IMR-90 (cell line): ENCODE measurements around the gene RFX1. TPM values are rescaled to one million over a fixed set of nuclear protein-coding genes. Genes with fewer than 3 reads are reported as not detected.

Source experiments
- ATAC-seq: fragments of 200-7000 bp; cut with Tn5 transposase; 2 replicates; pipeline ENCODE4 v1.9.1; 2020; ENCODE audit warnings: low read depth, mild to moderate bottlenecking, moderate library complexity
- BruUV-seq: library from RNA; stranded (reverse); fragments of 400-500 nt; replicated peaks from 2 replicates; lab custom pipeline; 2021; lab: Mats Ljungman, UMichigan
- CTCF ChIA-PET: fragments of 300-600 bp; formaldehyde crosslinking; extraction: SDS; loops from one replicate; lab custom pipeline; 2021; ENCODE audit warnings: antibody characterized with exemption; lab: Yijun Ruan, JAX
- POLR2A ChIA-PET: fragments of 300-600 bp; sonication (Branson Sonifier 250); formaldehyde crosslinking; loops from one replicate; lab custom pipeline; 2022; ENCODE audit warnings: antibody characterized with exemption; ENCODE audit not compliant: unreplicated experiment; lab: Charles Lee
- DNase-seq: peaks from one replicate; pipeline ENCODE4 v3.0.0; 2013
- H2AFZ ChIP-seq: replicated peaks from 2 replicates; pipeline ENCODE3; 2013; ENCODE audit warnings: low read length, mild to moderate bottlenecking; ENCODE audit not compliant: poor library complexity
- H2AK5ac ChIP-seq: 2 replicates; pipeline ENCODE4 v1.6.1; 2013; ENCODE audit warnings: low read depth, low read length, inconsistent platforms
- H2AK9ac ChIP-seq: replicated peaks from 2 replicates; pipeline ENCODE3; 2013; ENCODE audit warnings: mild to moderate bottlenecking, low read depth, low read length, moderate library complexity; ENCODE audit not compliant: poor library complexity
- H2BK120ac ChIP-seq: 2 replicates; pipeline ENCODE4 v1.6.1; 2013; ENCODE audit warnings: low read depth, low read length, inconsistent platforms
- H2BK15ac ChIP-seq: 3 replicates; pipeline ENCODE4 v1.6.1; 2013; ENCODE audit warnings: low read depth, low read length, inconsistent platforms
- H2BK20ac ChIP-seq: 2 replicates; pipeline ENCODE4 v1.6.1; 2013; ENCODE audit warnings: low read depth, mild to moderate bottlenecking, inconsistent platforms, low read length, moderate library complexity
- H2BK5ac ChIP-seq: 2 replicates; pipeline ENCODE4 v1.6.1; 2013; ENCODE audit warnings: mild to moderate bottlenecking, low read depth, low read length, inconsistent platforms; ENCODE audit not compliant: poor library complexity, severe bottlenecking
- H3K14ac ChIP-seq: replicated peaks from 2 replicates; pipeline ENCODE4 v1.6.1; 2013; ENCODE audit warnings: low read depth, low read length, inconsistent platforms
- H3K18ac ChIP-seq: 2 replicates; pipeline ENCODE4 v1.6.1; 2013; ENCODE audit warnings: low read depth, low read length, control low read depth
- H3K23ac ChIP-seq: 2 replicates; pipeline ENCODE4 v1.6.1; 2013; ENCODE audit warnings: low read depth, low read length, inconsistent platforms
- H3K27ac ChIP-seq: 2 replicates; pipeline ENCODE4 v1.5.1; 2013; ENCODE audit warnings: mild to moderate bottlenecking, control low read depth, low read length; ENCODE audit not compliant: insufficient read depth
- H3K27me3 ChIP-seq: 2 replicates; pipeline ENCODE4 v1.6.1; 2013; ENCODE audit warnings: low read length; ENCODE audit not compliant: control insufficient read depth, insufficient read depth
- H3K36me3 ChIP-seq: 2 replicates; pipeline ENCODE4 v1.6.1; 2013; ENCODE audit warnings: low read length, mixed read lengths; ENCODE audit not compliant: control insufficient read depth, insufficient read depth
- H3K4ac ChIP-seq: 2 replicates; pipeline ENCODE4 v1.6.1; 2013; ENCODE audit warnings: low read depth, low read length, inconsistent platforms
- H3K4me1 ChIP-seq: 2 replicates; pipeline ENCODE4 v1.6.1; 2013; ENCODE audit warnings: low read length, mixed read lengths; ENCODE audit not compliant: control insufficient read depth, insufficient read depth
- H3K4me2 ChIP-seq: 2 replicates; pipeline ENCODE4 v1.6.1; 2013; ENCODE audit warnings: low read depth, mild to moderate bottlenecking, control low read depth, low read length, moderate library complexity
- H3K4me3 ChIP-seq: 2 replicates; pipeline ENCODE4 v1.5.1; 2013; ENCODE audit warnings: low read depth, mild to moderate bottlenecking, control low read depth, low read length, moderate library complexity; ENCODE audit not compliant: insufficient read depth
- H3K56ac ChIP-seq: 2 replicates; pipeline ENCODE4 v1.6.1; 2013; ENCODE audit warnings: low read length, inconsistent platforms; ENCODE audit not compliant: insufficient read depth; ENCODE audit errors: extremely low read depth
- H3K79me1 ChIP-seq, 2 experiments: 2 replicates each; pipeline ENCODE4 v1.6.1; 2013; ENCODE audit warnings: low read length in 2 of 2, inconsistent platforms in 1 of 2, low read depth in 1 of 2
- H3K9ac ChIP-seq: 2 replicates; pipeline ENCODE4 v1.6.1; 2013; ENCODE audit warnings: low read depth, low read length, control low read depth
- H3K9me1 ChIP-seq: 2 replicates; pipeline ENCODE4 v1.6.1; 2013; ENCODE audit warnings: low read length, inconsistent platforms; ENCODE audit not compliant: insufficient read depth
- H3K9me3 ChIP-seq: 2 replicates; pipeline ENCODE4 v1.6.1; 2013; ENCODE audit warnings: low read length; ENCODE audit not compliant: control insufficient read depth, insufficient read depth
- H4K20me1 ChIP-seq: 2 replicates; pipeline ENCODE4 v1.6.1; 2013; ENCODE audit warnings: low read length, inconsistent platforms; ENCODE audit not compliant: insufficient read depth
- H4K5ac ChIP-seq: 2 replicates; pipeline ENCODE4 v1.6.1; 2013; ENCODE audit warnings: mild to moderate bottlenecking, low read depth, low read length, control low read depth
- H4K8ac ChIP-seq, 2 experiments: 2 replicates each; pipeline ENCODE4 v1.6.1; 2013; ENCODE audit warnings: low read depth in 2 of 2, low read length in 2 of 2, control low read depth in 1 of 2, inconsistent platforms in 1 of 2
- H4K91ac ChIP-seq: 2 replicates; pipeline ENCODE4 v1.6.1; 2013; ENCODE audit warnings: low read depth, low read length, inconsistent platforms; ENCODE audit not compliant: insufficient read depth
- CHD1 ChIP-seq: IDR thresholded peaks from 2 replicates; pipeline ENCODE4 v1.6.1; 2012; ENCODE audit warnings: low read depth, low read length, improper control_type of control experiment
- CTCF ChIP-seq: conservative IDR thresholded peaks from 2 replicates; pipeline ENCODE4 v1.5.1; 2012; ENCODE audit warnings: mild to moderate bottlenecking, low read depth, low read length, improper control_type of control experiment
- ELK1 ChIP-seq: fragments of 150-350 bp; IDR thresholded peaks from 2 replicates; pipeline ENCODE4 v1.6.1; 2016; ENCODE audit warnings: low read depth, mild to moderate bottlenecking, low read length, moderate library complexity, borderline replicate concordance
- MAFK ChIP-seq: IDR thresholded peaks from 2 replicates; pipeline ENCODE4 v1.6.1; 2012; ENCODE audit warnings: low read depth, low read length, improper control_type of control experiment
- MXI1 ChIP-seq: IDR thresholded peaks from 2 replicates; pipeline ENCODE4 v1.6.1; 2012; ENCODE audit warnings: low read depth, mild to moderate bottlenecking, low read length, moderate library complexity, borderline replicate concordance
- POLR2A ChIP-seq: IDR thresholded peaks from 2 replicates; pipeline ENCODE4 v1.6.1; 2012; ENCODE audit warnings: mild to moderate bottlenecking, low read depth, low read length
- RAD21 ChIP-seq: IDR thresholded peaks from 2 replicates; pipeline ENCODE4 v1.6.1; 2012; ENCODE audit warnings: low read length, improper control_type of control experiment
- RCOR1 ChIP-seq: IDR thresholded peaks from 2 replicates; pipeline ENCODE4 v1.6.1; 2012; ENCODE audit warnings: mild to moderate bottlenecking, low read length, improper control_type of control experiment; ENCODE audit not compliant: insufficient replicate concordance
- USF2 ChIP-seq: fragments of 150-350 bp; IDR thresholded peaks from 2 replicates; pipeline ENCODE4 v1.6.1; 2017; ENCODE audit warnings: mild to moderate bottlenecking, antibody characterized with exemption, low read length, low read depth
- WGBS, 2 experiments: methylation state at CpG; one replicate each; pipeline versions ENCODE4 v1.1.5 to v1.1.7; 2013; ENCODE audit warnings: missing lambda C conversion rate in 2 of 2; ENCODE audit not compliant: insufficient read length in 1 of 2; ENCODE audit errors: extremely low coverage in 2 of 2; 5-methylcytosine and 5-hydroxymethylcytosine counted together
- dilution Hi-C: fragments of 300-500 bp; cut with HindIII; formaldehyde crosslinking; loops from one replicate; pipeline ENCODE4 v1.14.3; 2018; ENCODE audit warnings: low sequenced_read_pairs; ENCODE audit not compliant: unreplicated experiment
- in situ Hi-C: fragments of 300-500 bp; cut with MboI; formaldehyde crosslinking; loops from 3 replicates; pipeline ENCODE4 v1.14.3; 2019; ENCODE audit warnings: low sequenced_read_pairs, inconsistent platforms, mixed read lengths
- intact Hi-C: fragments of 100-400 bp; cut with micrococcal nuclease; formaldehyde crosslinking; loops from 2 replicates; pipeline ENCODE4 v1.10.0; 2022
- polyA plus RNA-seq, 3 experiments: library from polyadenylated mRNA; depleted of rRNA; stranded (reverse); fragments of >200 nt; gene quantifications; 2 replicates each; pipeline ENCODE4 v1.2.3, GENCODE V29; 2012; ENCODE audit warnings: low replicate concordance in 1 of 3
- total RNA-seq: library from RNA; depleted of rRNA; stranded (reverse); fragments of >200 nt; gene quantifications from 2 replicates; pipeline ENCODE4 v1.2.3, GENCODE V29; 2012

RFX1 gene
- total and polyA plus RNA-seq, 2 of the 4 experiments (the other 2 are of a cell fraction): 0.36 to 3.1 TPM

GRCh38 chr19:13926715-13927114 lies 79.4 kb downstream of the RFX1 start:
- H3K9ac ChIP-seq: no peak overlapping the region
- no peaks in the 10 kb centered on the region for H3K9me1 ChIP-seq
- no peak for TF ChIP-seq CTCF
- no peak for TF ChIP-seq MAFK
- TF ChIP-seq POLR2A: no peak
- no peak for TF ChIP-seq RCOR1
- no peak for TF ChIP-seq USF2
- no peak for TF ChIP-seq RAD21
- TF ChIP-seq ELK1: no peak
- TF ChIP-seq MXI1: no peak
- no peak for TF ChIP-seq CHD1
- dilution Hi-C loops (no loop called here), intact Hi-C loops (no loop called here), in situ Hi-C loops (no loop called here)
- no peak overlapping the region for H4K5ac ChIP-seq
- ATAC-seq (no peak), DNase-seq (no peak)
- no peak overlapping the region for H3K4ac ChIP-seq
- CTCF ChIA-PET: no interaction called here
- H3K4me2 ChIP-seq: no peak overlapping the region
- H2BK120ac ChIP-seq: no peak overlapping the region
- H3K4me1 ChIP-seq: no peaks in the 10 kb centered on the region
- no peak overlapping the region for H4K91ac ChIP-seq
- H2BK5ac ChIP-seq: no peak overlapping the region
- no peak overlapping the region for H3K56ac ChIP-seq
- H2BK15ac ChIP-seq: no peak overlapping the region
- no peak overlapping the region for H2AK5ac ChIP-seq
- WGBS, 2 experiments: 80% methylated on average over 1 of the region's 8 CpGs; no CpG with 5 or more reads in 1 of the 2 experiments
- H3K18ac ChIP-seq: no peak overlapping the region
- H2AFZ ChIP-seq: no peak overlapping the region
- no peak overlapping the region for H3K27ac ChIP-seq
- BruUV-seq: no TSS peak
- H3K27me3 ChIP-seq: no peaks in the 10 kb centered on the region
- H3K9me3 ChIP-seq: no peaks in the 10 kb centered on the region
- H3K4me3 ChIP-seq: no peak overlapping the region
- peaks cover 50% of the 10 kb centered on the region for H3K36me3 ChIP-seq
- H3K14ac ChIP-seq: no peak overlapping the region
- H3K23ac ChIP-seq: no peak overlapping the region
- POLR2A ChIA-PET: no interaction called here
- no peak overlapping the region for H2BK20ac ChIP-seq
- no peak overlapping the region for H2AK9ac ChIP-seq
- no peaks in the 10 kb centered on the region for H3K79me1 ChIP-seq
- H4K8ac ChIP-seq: no peak overlapping the region
- H4K20me1 ChIP-seq: no peaks in the 10 kb centered on the region
